Heart left ventricle (tissue), 13 donors: ENCODE data around the gene TRIM74.
"Not testable (repeated sequence)": the region's sequence is repeated elsewhere in the genome, so short reads cannot be mapped to it uniquely, and the experiment has no call there.

ENCODE experiments used
- CTCF ChIP-seq, 12 donors: fragments of 200-600 bp; sonication (generic) in 4 of 12; IDR thresholded peaks; one replicate each; pipeline versions ENCODE4 v1.5.0 to v1.8.0; 2018 to 2022; ENCODE audit warnings: antibody characterized with exemption in 12 of 12, mild to moderate bottlenecking in 5 of 12
- POLR2A ChIP-seq, 2 donors: fragments of 450-650 bp; IDR thresholded peaks; one replicate each; pipeline ENCODE4 v1.6.1; 2017; ENCODE audit warnings: antibody characterized with exemption in 2 of 2, mild to moderate bottlenecking in 2 of 2, moderate library complexity in 2 of 2
- donor health status: ischemic (EF 13 %, LVEDD 7.1; RV severe dilation, severe dysfunction).
- donor health status: DM: no; HTN: yes; CAD: no.
- donor health status: DM: no; HTN: no; CAD: no.
- donor health status: ischemic (EF 25% LVEDD 6.9; RV normal size, moderate dysfunction).
- donor health status: ischemic (EF 25% LVEDD 5.7; RV mildly dilated, moderate dysfunction).
- donor health status: ischemic (EF 35%, LVEDD 5.7; RV mildly dilated, moderate dysfunction).
- donor health status: nonischemic (EF 11% LVEDD 7.7; RV severe dilation, severe dysfunction).
- donor health status: DM: yes; HTN: yes; CAD: no.
- donor health status: PGD.
- donor health status: ischemic (EF 29% LVEDD 5.4; RV normal size, mild dysfunction).
- donor health status: nonischemic (EF 23%, LVEDD 6.1; RV moderate dilation, normal function).

DNA sequence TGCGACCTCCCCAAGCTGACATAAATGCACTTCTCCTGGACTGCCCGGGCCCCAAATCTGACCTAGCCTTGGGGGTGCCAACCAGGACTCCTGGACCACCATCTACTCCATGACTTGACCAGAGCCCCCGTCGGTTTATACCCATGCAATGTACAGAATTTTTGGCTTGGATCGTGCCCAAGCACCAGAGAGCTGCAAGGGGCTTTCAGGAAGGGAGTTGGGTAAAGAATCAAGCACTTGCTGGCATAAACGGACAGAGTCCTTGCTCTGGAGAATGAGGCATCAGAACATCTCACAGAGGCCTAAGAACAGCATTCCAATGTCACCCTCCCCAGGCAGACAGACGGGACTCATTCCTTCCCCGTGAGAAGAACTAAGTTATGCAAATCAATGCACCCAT, 6.2 kb downstream of the TRIM74 start:
- not testable (repeated sequence) for TF ChIP-seq CTCF, POLR2A (IDR thresholded peaks at IDR 0.05)
